SU-DHL-6 (cell line): ENCODE results near the gene GRIK1.

Experiments
- CTCF ChIP-seq: fragments of 200-600 bp; sonication (generic); IDR thresholded peaks from one replicate; pipeline ENCODE4 v1.5.1; 2017; ENCODE audit warnings: antibody characterized with exemption, mild to moderate bottlenecking, low read length, moderate library complexity; ENCODE audit not compliant: insufficient read depth, poor library complexity, severe bottlenecking
- EZH2phosphoT487 ChIP-seq: fragments of 200-600 bp; sonication (generic), shearing (Covaris generic); conservative IDR thresholded peaks from 2 replicates; pipeline ENCODE4 v1.6.1; 2018; ENCODE audit warnings: mild to moderate bottlenecking, antibody characterized with exemption, low read length, moderate library complexity, mixed read lengths

- TF ChIP-seq CTCF (no peak), EZH2phosphoT487 (no peak)
These were observed 228.6 kb downstream of the GRIK1 start for GRCh38 chr21:29711236-29711635.
